Suprapubic skin (tissue), 4 donors: Measurements from ENCODE around the gene EEFSEC.

Source experiments
- EP300 ChIP-seq: sonication (generic); formaldehyde crosslinking; IDR thresholded peaks from one replicate; pipeline ENCODE4 v1.6.1; 2017; ENCODE audit warnings: antibody characterized with exemption
- POLR2A ChIP-seq, 2 donors: fragments of 450-650 bp; IDR thresholded peaks; one replicate each; pipeline ENCODE4 v1.6.1; 2017; ENCODE audit warnings: antibody characterized with exemption in 2 of 2, mild to moderate bottlenecking in 2 of 2, moderate library complexity in 2 of 2
- POLR2AphosphoS5 ChIP-seq, 3 donors: sonication (generic); formaldehyde crosslinking; IDR thresholded peaks; one replicate each; pipeline ENCODE4 v1.6.1; 2017; ENCODE audit warnings: antibody characterized with exemption in 3 of 3
- TF ChIP-seq, protein P1 (sequence below), 2 donors: fragments of 200-600 bp in 1 of 2; fragments of 450-650 bp in 1 of 2; sonication (generic) in 1 of 2; IDR thresholded peaks; one replicate each; pipeline ENCODE4 v1.5.1; 2016 to 2019; ENCODE audit warnings: antibody characterized with exemption in 2 of 2, mild to moderate bottlenecking in 1 of 2, moderate library complexity in 1 of 2

DNA sequence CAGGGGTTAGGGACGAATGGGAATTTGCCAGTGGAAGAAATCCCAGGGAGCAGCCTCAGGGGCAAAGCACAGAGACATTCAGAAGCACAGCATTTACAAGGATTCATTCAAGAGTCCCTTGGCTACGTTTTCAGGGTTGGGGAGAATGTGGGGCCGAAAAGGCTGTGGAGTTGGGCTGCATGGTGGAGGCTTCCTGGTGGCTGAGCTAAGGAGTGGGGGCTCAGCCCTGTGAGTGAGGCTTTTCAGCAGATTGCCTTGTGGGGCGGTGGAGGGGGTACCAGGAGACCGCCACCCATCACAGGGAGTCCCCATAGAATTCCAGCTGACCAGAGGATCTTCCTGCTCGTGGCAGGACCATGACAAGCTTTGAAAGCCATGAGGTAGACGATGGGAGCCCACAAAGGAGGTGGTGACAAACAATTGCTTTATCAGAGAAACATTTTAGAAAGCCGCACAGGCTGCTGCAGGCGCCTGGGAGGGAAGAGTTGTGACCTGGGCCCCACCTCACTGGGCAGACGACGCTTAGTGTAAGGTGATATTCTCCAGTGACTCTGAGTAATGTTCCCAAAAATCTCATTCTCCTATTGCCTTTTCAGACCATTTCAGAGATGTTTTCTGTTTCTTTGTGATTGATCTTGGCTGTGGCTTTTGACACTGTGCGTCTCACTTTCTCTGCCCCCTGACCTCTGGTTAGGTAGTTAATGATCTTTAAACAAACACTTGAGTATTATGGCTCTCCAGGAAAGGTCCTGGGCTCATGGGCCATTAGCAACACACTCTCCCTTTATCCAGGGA is 185.5 kb downstream of the EEFSEC start:
- TF ChIP-seq, protein P1, sequence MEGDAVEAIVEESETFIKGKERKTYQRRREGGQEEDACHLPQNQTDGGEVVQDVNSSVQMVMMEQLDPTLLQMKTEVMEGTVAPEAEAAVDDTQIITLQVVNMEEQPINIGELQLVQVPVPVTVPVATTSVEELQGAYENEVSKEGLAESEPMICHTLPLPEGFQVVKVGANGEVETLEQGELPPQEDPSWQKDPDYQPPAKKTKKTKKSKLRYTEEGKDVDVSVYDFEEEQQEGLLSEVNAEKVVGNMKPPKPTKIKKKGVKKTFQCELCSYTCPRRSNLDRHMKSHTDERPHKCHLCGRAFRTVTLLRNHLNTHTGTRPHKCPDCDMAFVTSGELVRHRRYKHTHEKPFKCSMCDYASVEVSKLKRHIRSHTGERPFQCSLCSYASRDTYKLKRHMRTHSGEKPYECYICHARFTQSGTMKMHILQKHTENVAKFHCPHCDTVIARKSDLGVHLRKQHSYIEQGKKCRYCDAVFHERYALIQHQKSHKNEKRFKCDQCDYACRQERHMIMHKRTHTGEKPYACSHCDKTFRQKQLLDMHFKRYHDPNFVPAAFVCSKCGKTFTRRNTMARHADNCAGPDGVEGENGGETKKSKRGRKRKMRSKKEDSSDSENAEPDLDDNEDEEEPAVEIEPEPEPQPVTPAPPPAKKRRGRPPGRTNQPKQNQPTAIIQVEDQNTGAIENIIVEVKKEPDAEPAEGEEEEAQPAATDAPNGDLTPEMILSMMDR (IDR thresholded peaks at IDR 0.05), result no peak
- no peak for TF ChIP-seq POLR2A (IDR thresholded peaks at IDR 0.05)
- no peak for TF ChIP-seq POLR2AphosphoS5 (IDR thresholded peaks at IDR 0.05)
- no peak for TF ChIP-seq EP300
